Mucosa of descending colon (tissue), 3 donors: ENCODE results near the gene ANK3. TPM values are rescaled to one million over a fixed set of nuclear protein-coding genes. Genes with fewer than 3 reads are reported as not detected.

Source experiments
- ATAC-seq: fragments of 200-7000 bp; cut with Tn5 transposase; one replicate; pipeline ENCODE4 v1.9.1; 2020; ENCODE audit warnings: mild to moderate bottlenecking, moderate library complexity
- DNase-seq, 3 donors: peaks; one replicate each; pipeline ENCODE4 v3.0.0-alpha.2; 2020
- H3K36me3 ChIP-seq: fragments of 200-600 bp; one replicate; pipeline ENCODE4 v1.8.0; 2021; ENCODE audit warnings: low read depth, mild to moderate bottlenecking
- H3K4me1 ChIP-seq: fragments of 200-600 bp; one replicate; pipeline ENCODE4 v1.8.0; 2021; ENCODE audit warnings: low read depth, mild to moderate bottlenecking
- H3K4me3 ChIP-seq: fragments of 200-600 bp; one replicate; pipeline ENCODE4 v1.8.0; 2021; ENCODE audit warnings: mild to moderate bottlenecking
- H3K9me3 ChIP-seq: fragments of 200-600 bp; one replicate; pipeline ENCODE4 v1.8.0; 2021; ENCODE audit warnings: mild to moderate bottlenecking
- intact Hi-C, 2 donors: fragments of 100-400 bp; cut with DNase I in 1 of 2; cut with micrococcal nuclease in 1 of 2; formaldehyde crosslinking; loops; one replicate each; pipeline versions ENCODE4 v1.11.0 to v1.11.1; 2022; cut with DNase I, micrococcal nuclease
- total RNA-seq, 3 donors: library from RNA; stranded (reverse); fragmentation: NEBNext Ultra II Directional in 2 of 3; extraction: Animal tissue kit (Norgen Biotek cat#: 25700) in 2 of 3; gene quantifications; one replicate each; pipeline versions ENCODE4 v1.2.1 to v1.2.4, GENCODE V29; 2021 to 2023
- TF ChIP-seq, protein P1 (sequence below): fragments of 200-600 bp; IDR thresholded peaks from one replicate; pipeline ENCODE4 v1.8.0; 2022; ENCODE audit warnings: antibody characterized with exemption, mild to moderate bottlenecking
- donor health status: DM: no; HTN: no; CAD: no; lungs with moderate emphysema.
- donor health status: DM: no; HTN: no; CAD: no.
- donor health status: DM: no; HTN: yes; CAD: no.

The ANK3 gene
- total RNA-seq, 3 donors from 2014 or later: 67.7 to 145 (median 74.0) TPM

DNA sequence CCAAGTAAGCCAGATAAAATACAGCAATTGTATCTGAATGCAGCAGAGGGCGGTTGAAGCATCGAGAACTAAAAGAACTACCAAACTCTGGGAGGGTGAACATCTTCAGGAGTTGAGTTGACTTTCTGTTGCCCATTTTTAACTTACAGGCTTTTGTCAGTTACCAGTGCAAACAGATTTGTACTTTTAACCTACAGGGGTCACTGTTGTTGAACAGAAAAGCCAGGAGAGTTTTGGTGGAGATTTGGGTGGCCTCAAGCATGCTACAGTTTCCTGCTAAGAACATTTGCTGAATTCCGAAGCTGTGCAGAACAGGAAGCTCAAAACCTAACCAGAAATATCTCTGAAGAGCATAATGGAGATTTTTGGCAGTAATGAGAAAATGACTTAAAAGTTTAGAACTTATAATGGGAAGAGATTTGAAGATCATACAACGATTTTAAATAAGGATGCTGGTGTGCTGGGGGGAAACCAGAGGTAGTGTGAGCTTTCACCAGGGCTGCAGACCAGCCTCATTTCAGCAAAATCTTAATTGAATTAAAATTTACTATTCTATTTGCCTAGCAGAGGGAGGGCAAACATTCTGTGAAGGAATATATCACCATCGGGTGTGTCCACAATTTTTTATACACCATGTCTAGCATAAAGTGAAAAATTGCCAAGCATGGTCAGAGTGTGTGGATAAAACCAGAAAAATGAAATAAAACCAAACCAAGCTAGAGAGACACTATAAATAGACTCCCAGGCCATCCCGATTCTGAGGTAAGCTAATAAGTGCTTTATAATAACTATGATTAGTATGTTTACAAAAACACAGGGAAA lies 274.7 kb downstream of the ANK3 start:
- Histone ChIP-seq H3K4me1 (no peaks in the 10 kb centered on the region), H3K9me3 (no peaks in the 10 kb centered on the region), H3K36me3 (no peaks in the 10 kb centered on the region), H3K4me3 (no peak overlapping the region)
- intact Hi-C loops: loop anchor here (5.0 kb wide), 1 partner anchor 92 kb away; no protein-coding TSS in a partner anchor
- TF ChIP-seq, protein P1, sequence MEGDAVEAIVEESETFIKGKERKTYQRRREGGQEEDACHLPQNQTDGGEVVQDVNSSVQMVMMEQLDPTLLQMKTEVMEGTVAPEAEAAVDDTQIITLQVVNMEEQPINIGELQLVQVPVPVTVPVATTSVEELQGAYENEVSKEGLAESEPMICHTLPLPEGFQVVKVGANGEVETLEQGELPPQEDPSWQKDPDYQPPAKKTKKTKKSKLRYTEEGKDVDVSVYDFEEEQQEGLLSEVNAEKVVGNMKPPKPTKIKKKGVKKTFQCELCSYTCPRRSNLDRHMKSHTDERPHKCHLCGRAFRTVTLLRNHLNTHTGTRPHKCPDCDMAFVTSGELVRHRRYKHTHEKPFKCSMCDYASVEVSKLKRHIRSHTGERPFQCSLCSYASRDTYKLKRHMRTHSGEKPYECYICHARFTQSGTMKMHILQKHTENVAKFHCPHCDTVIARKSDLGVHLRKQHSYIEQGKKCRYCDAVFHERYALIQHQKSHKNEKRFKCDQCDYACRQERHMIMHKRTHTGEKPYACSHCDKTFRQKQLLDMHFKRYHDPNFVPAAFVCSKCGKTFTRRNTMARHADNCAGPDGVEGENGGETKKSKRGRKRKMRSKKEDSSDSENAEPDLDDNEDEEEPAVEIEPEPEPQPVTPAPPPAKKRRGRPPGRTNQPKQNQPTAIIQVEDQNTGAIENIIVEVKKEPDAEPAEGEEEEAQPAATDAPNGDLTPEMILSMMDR: no peak
- ATAC-seq (peak; percentile 75), DNase-seq (peak in 1 of 3 donors; percentile 35)

DNA sequence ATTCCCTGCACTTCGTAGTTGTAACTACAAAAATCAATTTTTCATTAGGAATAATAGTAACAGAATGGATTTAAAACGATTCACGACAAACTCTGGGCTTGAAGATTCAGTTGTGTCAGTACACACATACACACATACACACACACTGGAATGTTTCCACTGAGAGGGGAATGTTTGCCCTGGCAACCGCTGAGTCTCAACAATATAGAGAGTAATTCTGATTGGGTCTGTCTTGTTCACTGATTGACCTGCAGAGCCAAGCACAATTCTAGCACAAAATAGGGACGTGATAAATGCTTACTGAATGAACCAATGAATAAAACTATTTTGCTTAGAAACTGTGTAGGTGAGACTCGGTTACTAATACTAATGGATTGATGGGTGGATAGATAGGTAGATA lies 278.9 kb downstream of the ANK3 start:
- intact Hi-C loops: loop anchor here in 1 of 2 donors (5.0 kb wide), 1 partner anchor 97 kb away; no protein-coding TSS in a partner anchor
- Histone ChIP-seq H3K36me3 (no peaks in the 10 kb centered on the region), H3K4me1 (no peaks in the 10 kb centered on the region), H3K4me3 (no peak overlapping the region), H3K9me3 (no peaks in the 10 kb centered on the region)
- DNase-seq (no peak), ATAC-seq (no peak)
- TF ChIP-seq, protein P1: no peak

DNA sequence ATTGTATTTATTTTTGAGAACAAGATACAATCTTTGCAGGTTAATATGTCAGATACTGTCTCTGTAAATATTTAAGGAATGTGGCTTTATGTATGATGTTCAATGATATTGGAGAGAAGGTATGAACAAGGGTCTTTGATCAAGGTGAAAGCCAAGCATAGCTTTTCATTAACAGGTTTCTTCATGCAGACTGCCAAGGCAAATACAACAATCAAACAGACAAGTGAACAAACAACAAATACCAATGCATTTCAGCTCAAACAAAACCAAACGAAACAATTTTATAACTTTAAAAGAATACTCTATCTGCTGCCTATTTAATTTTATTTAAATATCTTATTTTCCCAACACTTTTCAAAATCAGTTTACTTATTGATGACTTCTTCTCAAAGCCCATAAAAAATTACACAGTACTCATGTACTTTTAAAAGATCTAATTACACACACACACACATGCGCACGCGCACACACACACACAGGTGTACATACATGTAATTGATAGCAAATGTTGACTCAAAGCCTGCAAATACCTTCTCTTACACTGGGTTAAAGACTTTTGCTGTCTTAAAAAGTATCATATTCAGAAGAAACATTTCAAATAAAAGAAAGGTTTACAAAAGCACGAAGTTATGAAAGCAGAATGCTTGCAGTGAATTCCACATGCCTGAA lies 282.2 kb downstream of the ANK3 start:
- Histone ChIP-seq H3K4me3 (no peak overlapping the region), H3K4me1 (no peaks in the 10 kb centered on the region), H3K36me3 (no peaks in the 10 kb centered on the region), H3K9me3 (no peaks in the 10 kb centered on the region)
- DNase-seq: no peak
- TF ChIP-seq, protein P1: no peak
- intact Hi-C loops: no loop called here
- no peak for ATAC-seq

DNA sequence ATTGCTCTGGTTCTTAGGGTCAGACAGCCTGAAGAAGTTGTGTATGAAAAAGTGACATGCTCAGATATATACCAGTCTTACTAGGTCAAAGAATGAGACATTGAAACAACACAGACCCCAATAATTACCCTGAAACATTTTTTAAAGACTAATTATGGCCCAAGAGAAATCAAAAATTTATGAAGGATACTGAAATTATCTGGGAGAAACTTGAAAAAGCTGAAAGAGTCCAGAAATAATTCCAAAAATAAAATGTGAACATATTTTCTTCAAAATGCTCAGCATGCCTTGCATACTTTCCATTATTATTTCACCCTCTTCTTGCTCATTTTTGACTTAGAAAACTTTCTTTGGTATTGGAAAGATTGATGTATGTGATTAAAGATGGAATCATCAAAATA lies 284.4 kb downstream of the ANK3 start:
- TF ChIP-seq, protein P1: no peak
- Histone ChIP-seq H3K4me1 (no peaks in the 10 kb centered on the region), H3K4me3 (no peak overlapping the region), H3K9me3 (no peaks in the 10 kb centered on the region), H3K36me3 (no peaks in the 10 kb centered on the region)
- intact Hi-C loops: no loop called here
- DNase-seq: no peak
- ATAC-seq: no peak

DNA sequence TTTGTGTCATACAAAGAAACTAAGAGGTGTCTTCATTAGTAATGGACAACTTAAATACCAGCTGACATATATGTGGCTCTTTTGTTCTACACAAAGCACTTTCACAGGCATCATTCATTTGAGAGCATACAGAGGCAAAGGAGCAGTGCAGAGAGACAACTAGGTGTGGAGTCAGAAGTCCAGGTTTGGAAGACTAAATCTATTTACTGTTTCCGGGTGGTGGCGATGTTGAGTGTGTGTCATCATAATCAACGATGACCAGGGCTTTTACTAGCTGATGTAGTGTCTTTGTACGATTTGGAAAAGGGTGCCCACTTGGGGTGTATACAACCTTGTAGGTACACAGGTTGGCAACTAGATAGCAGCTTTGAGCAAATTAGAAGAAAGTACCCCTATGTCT lies 287.9 kb downstream of the ANK3 start:
- Histone ChIP-seq H3K9me3 (no peaks in the 10 kb centered on the region), H3K4me3 (no peak overlapping the region), H3K4me1 (no peaks in the 10 kb centered on the region), H3K36me3 (no peaks in the 10 kb centered on the region)
- no peak for DNase-seq
- TF ChIP-seq, protein P1: no peak
- peak; percentile 67 for ATAC-seq
- intact Hi-C loops: loop anchor here in 1 of 2 donors (5.0 kb wide), 2 partner anchors 100 to 330 kb away; no protein-coding TSS in a partner anchor
